HG02885 (cell line): Measurements from ENCODE around the gene CC2D2A.

ENCODE experiments used
- ATAC-seq: cut with Tn5 transposase; IDR thresholded peaks from one replicate; pipeline ENCODE4 v1.9.1; 2021; ENCODE audit warnings: mild to moderate bottlenecking; ENCODE audit not compliant: unreplicated experiment, poor library complexity

CC2D2A gene

GRCh38 chr4:15469402-15470127 is at the start of gene CC2D2A:
Gene CC2D2A, plus strand, starts transcription at chr4:15469882. Its CDS starts 6,051 bp downstream, at chr4:15475933.
- ATAC-seq: peak; percentile 30

- ATAC-seq: no peak
Measured at GRCh38 chr4:15420642-15421041, 49.0 kb upstream of the CC2D2A start.

- ATAC-seq: no peak
Measured at GRCh38 chr4:15423285-15423711, 46.4 kb upstream of the CC2D2A start.

- ATAC-seq: no peak
Measured at GRCh38 chr4:15425520-15425919, 44.2 kb upstream of the CC2D2A start.

GRCh38 chr4:15427161-15427560 is 42.5 kb upstream of the CC2D2A start:
- no peak for ATAC-seq

GRCh38 chr4:15427701-15428100 is 42.0 kb upstream of the CC2D2A start, which contains the start of gene C1QTNF7:
Gene C1QTNF7, plus strand, starts transcription at chr4:15428033. Its CDS starts 7,711 bp downstream, at chr4:15435744.
- no peak for ATAC-seq

GRCh38 chr4:15428611-15429010 is 41.1 kb upstream of the CC2D2A start:
- no peak for ATAC-seq

- ATAC-seq: no peak
Measured at GRCh38 chr4:15434091-15434490, 35.6 kb upstream of the CC2D2A start.

GRCh38 chr4:15434676-15435075 is 35.0 kb upstream of the CC2D2A start:
- no peak for ATAC-seq

GRCh38 chr4:15436513-15436912 is 33.2 kb upstream of the CC2D2A start:
- no peak for ATAC-seq

GRCh38 chr4:15438939-15439524 is 30.6 kb upstream of the CC2D2A start:
- ATAC-seq: no peak

- ATAC-seq: no peak
Measured at GRCh38 chr4:15443371-15444160, 26.1 kb upstream of the CC2D2A start.

- no peak for ATAC-seq
Measured at GRCh38 chr4:15444276-15444675, 25.4 kb upstream of the CC2D2A start.

GRCh38 chr4:15444879-15445547 is 24.7 kb upstream of the CC2D2A start:
- ATAC-seq: no peak

GRCh38 chr4:15451181-15451865 is 18.4 kb upstream of the CC2D2A start:
- no peak for ATAC-seq

GRCh38 chr4:15451866-15452765 is 17.6 kb upstream of the CC2D2A start:
- no peak for ATAC-seq

GRCh38 chr4:15455290-15455689 is 14.4 kb upstream of the CC2D2A start:
- no peak for ATAC-seq

- ATAC-seq: peak; percentile 96
Measured at GRCh38 chr4:15457406-15458201, 12.1 kb upstream of the CC2D2A start.
